HG02623 (cell line): ENCODE results near the gene DNAJB12.
"Not testable (repeated sequence)": the region's sequence is repeated elsewhere in the genome, so short reads cannot be mapped to it uniquely, and the experiment has no call there.

Experiments
- ATAC-seq: cut with Tn5 transposase; IDR thresholded peaks from one replicate; pipeline ENCODE4 v1.9.1; 2021; ENCODE audit warnings: moderate library complexity; ENCODE audit not compliant: unreplicated experiment

The DNAJB12 gene

DNA sequence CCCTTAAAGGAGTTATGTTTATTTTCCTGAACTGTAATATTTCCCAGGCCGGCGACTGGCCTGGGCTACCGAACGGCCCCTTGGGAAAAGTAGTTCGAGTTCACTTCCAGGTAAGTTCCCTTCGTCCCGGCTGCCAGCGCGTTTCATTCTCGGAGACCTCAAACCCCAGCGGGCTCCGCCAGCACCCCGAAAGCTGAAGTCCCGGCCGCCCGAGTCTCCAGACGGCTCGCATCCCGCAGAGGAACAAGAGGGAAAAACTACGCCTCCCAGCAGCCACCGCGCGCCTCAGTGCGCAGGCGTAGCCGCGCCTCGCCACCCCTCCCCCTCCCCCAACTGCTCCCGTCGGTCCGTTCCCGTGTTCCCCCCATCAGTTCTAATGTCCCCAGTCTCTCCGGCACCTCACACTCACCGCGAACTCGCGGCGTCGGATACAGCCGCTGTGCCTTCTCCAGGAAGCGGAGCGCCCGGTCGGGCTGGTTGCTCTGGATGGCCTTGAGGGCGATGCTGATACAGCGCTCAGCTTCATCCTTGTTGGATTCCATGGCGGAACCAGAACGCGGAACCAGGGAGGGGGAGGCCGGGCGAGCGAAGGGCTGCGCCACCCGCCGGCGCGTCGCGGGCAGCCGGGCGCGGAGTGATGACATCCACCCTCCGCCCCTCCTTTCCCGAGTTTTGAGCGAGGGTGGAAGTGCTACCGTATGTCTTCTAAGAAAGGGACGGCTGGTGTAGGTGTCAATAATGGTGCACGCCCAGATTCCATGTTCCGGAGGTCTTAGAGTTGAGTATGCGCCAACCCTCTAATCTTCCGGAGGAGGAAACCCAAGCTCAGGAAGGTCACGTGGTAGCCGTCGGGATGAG is at the start of gene DNAJB12:
TSS of gene DNAJB12 (minus strand) at position 564 of the 858 bp plus-strand sequence. CDS start at position 542, 22 bp downstream.
- ATAC-seq, result peak; percentile 71

DNA sequence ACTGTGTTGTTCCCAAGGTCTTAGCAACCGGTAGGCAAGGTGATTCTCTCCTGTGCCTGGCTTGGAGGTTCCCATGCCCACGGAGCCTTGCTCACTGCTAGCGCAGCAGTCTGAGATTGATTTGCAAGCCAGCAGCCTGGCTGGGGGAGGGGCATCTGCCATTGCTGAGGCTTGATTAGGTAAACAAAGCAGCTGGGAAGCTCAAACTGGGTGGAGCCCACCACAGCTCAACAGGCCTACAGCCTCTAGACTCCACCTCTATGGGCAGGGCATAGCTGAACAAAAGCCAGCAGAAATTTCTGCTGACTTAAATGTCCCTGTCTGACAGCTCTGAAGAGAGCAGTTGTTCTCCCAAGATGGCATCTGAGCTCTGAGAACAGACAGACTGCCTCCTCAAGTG is 40.9 kb upstream of the DNAJB12 start:
- ATAC-seq, result not testable (repeated sequence)

DNA sequence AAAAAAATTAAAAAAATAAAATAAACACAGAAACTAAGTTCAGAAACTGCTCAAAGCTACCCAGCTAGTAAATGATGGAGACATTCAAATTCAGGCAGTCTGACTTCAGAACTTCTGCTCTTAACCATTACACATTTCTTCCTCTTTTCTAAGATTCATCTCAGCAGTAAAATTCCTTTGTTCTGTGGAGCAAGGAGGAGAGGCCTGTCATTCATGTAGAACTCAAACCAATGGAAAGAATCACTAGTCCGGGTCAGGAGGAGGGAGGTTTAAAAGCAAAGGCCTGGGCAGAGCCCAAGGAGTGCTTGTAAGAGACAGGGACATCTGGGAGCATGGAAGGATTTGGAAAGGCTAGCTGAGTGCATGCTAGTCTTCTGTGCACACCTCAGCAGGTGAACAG is 37.9 kb upstream of the DNAJB12 start:
- ATAC-seq, result no peak

DNA sequence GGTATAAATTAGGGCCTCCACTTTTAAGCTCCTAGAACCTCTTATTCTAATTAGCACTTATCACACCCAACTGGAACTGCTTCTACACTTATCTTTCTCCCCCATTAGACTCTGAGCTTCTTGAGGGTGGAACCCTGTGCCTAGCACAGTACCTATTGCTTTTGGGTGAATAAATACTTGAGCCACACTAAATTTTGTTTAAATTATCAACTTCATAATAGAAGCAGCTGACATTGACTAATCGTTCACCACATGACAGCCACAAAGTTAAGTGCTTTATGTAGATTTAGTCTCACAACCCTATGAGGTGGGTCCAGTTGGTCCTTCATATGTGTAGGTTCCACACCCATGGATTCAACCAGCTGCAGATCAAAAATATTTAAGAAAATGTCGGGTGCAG is 36.0 kb upstream of the DNAJB12 start:
- no peak for ATAC-seq

DNA sequence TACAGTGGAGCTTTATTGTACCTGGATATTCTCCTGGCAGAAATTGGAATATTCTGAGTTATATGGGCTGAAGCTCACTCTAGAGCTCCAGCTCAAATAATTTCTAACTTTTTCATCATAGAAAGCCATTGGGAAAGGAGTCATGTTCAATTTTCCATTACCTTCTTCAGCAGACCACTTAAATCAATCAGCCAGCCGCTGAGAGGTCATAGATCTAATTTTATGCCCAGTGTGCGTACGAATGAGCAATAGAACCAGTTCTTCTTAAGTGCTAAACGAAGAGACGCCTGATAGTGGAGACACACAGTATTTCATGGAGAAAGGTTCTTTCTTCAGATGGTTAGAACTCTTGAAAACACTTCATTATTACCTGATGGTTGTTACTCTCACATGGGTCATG is 35.0 kb upstream of the DNAJB12 start:
- ATAC-seq, result no peak

DNA sequence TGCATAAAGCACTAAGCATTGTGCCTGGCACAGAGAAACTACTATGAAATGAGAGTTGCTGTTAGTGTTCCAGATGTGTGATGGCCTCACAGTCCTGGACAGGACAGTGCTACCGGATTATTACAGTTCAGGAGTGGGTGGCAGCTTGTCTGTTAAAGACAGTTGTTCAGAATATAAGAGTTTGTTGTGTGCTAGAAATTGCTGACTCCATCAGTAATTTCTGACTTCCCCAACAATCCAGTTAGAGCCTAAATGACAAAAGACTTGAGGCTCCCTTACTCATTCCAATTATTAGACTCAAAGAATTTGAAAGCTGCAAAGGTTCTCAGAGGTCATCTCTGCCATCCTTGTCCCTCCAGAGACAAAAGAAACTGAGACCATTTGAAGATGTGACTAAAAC is 34.3 kb upstream of the DNAJB12 start:
- ATAC-seq, result no peak

DNA sequence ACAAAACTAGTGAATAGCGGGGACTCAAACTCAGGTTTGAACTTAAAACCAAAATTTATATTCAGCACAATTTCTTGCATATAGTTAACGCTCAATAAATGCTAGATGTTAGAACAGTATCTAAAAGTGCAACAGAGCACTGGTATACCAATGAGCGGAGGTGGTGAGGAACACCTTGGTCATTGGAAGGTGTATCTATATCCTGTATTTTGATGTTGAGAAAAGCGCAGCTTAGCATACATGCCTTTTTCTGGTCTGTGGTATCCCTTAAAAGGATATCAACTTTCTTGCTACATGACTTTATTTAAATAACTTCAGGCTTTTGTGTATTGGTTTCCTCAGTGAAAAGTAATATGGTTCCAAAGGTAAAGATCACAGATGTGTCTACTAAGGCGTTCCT is 33.3 kb upstream of the DNAJB12 start:
- no peak for ATAC-seq

DNA sequence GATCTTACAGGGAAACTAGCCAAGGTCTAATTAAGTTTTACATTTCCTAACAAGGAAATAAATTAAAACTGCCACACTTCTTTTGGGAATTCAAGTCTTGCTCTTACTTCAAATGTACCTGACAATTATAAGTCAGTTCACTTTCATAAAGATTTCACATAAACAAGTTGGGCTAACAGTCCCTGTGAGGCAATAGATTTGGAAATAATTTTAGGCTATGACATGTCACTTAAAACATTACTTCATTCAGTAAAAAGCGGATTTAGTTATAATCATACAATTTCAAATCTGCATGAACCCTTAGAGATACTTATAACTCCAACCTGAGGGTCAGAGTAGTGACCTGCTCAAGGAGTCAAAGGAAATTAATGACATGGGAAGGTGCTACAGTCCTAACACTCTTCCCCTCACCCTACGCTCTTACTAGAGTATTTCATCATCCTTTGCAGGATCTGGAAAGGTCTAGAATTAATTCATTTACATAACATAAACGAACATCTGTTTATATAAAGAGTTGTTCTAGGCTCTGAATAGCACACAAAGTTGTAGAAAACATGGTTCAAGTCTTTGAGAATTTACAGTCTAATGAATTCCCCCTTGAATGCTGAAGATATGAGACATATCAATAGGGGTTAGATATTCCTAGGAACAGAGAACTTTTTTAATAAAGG is 32.3 kb upstream of the DNAJB12 start:
- no peak for ATAC-seq

DNA sequence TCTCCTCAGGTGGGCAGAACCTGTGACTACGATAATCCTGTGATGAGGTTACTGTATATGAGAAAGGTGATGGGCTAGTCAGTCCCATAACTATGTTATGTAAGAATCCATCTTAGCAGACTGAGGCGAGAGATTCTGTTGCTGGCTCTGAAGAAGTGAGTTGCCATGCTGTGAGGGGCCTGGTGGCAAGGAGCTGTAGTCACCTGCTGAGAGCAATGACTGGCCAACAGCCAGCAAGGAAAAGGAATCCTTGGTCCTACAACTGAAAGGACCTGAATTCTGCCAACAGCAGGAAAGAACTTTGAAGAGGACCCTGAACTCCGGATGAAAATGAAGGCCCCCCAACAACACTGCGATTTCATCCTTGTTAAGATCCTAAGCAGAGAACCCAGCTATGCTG is 31.0 kb upstream of the DNAJB12 start:
- no peak for ATAC-seq

DNA sequence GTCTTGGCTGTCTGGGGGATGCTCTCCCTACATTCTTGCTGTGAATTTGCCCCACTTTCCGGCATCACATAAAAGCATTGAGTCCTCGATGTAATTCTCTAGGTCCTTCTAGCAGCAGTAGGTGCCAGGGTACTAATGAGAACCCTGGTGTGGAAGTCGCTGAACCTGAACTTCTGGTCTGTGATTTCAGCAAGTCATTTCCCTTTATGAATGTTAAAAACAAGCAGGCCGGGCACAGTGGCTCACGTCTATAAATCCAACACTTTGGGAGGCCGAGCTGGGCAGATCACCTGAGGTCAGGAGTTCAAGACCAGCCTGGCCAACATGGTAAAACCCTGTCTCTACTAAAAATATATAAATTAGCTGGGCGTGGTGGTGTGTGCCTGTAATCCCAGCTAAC is 30.3 kb upstream of the DNAJB12 start:
- ATAC-seq, result not testable (repeated sequence)

DNA sequence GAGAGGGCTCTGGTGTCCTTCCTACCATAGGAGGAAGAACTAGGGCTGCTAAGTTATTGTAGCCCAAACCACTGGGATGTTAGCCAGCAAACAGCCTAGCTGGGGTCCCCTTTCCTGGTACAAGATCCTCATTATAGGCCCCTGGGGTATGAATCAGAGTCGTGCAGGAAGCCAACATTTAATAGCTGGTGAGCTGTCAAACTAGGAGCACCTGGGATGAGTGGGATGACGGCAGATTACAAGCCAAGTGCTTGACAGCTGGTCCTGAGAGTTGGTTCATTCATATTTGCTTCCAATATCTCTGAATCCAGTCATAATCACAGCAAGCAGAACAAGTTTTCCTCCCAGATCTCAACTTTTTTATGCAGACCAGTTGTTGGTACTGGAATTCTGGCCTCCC is 25.1 kb upstream of the DNAJB12 start:
- ATAC-seq, result no peak

DNA sequence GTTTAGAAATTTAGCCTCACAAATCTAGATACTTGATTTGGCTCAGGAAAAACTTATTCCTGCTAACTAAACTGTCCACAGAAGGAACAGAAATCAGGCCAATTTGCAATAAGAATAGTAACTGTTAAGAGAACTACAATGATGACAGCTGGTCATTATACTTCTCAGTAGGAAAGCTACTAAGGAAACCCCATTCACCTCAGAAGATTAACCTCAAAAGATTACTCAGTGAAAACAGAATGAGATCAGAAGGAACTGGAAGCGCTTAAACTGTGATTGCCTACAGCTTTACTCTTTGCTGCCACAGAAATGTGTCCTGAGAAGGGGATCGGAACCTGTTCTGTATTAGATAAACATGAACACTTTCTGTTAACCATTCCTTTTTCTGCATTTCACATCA is 24.3 kb upstream of the DNAJB12 start:
- ATAC-seq, result no peak

DNA sequence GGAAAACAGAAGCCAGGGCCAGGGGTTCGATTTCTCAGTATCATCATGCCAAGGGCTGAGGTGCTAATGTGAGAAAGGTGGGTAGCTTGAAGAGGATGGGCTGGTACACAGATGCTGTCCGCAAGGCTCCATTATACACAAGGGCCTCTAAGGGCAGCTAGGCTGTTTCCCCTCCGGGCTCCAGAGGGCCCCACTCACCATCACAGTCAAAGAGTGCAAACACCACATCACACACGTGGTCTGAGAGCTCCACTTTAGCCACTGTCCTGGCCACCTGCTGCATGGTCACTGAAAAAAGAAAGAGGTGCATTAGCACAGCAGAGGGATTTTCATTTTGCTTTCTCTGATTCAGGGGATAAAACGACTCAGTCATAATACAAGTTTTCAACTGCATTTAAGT is 20.9 kb upstream of the DNAJB12 start:
- ATAC-seq, result no peak

DNA sequence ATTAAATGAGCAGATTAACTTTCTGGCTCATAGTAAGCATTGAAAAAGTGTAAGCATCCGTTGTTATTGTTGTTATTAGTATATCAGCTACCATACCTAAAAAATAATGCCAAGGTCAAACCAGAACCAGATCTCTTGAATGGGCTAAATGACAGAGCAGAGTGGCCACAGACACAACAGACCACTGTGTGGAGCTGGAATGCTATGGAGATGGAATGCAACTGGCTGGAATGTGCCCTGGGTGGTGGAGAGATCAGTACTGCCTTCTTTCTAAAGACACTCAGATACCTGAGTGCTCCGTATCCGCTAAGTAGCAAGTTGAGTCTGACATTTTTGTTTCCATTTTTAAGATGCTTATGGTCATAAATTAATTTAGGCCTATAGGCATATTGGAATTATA is 20.5 kb upstream of the DNAJB12 start:
- ATAC-seq, result no peak

DNA sequence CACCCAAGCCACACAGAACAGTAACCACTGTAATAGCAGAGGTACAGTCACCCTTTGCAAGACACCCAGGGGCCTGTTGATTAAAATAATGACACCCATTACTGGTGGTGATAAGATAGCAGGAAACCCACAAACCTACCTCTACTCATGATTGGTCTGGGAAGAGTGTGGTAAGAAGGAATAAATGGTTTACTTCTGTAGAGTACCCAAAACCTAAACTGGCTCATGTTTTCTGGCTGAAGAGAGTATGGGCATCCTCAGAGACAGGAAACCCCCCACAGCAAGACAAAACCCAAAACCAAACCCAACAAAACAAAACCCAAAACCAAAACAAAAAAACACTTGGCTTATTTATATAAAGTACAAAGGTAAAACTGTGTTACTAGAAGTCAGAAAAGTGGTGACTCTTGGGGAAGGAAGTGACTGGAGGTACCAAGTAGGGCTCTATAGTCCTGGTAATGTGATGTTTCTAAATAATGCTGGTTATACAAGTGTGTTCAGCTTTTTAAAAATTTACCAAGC is 15.5 kb upstream of the DNAJB12 start:
- no peak for ATAC-seq

DNA sequence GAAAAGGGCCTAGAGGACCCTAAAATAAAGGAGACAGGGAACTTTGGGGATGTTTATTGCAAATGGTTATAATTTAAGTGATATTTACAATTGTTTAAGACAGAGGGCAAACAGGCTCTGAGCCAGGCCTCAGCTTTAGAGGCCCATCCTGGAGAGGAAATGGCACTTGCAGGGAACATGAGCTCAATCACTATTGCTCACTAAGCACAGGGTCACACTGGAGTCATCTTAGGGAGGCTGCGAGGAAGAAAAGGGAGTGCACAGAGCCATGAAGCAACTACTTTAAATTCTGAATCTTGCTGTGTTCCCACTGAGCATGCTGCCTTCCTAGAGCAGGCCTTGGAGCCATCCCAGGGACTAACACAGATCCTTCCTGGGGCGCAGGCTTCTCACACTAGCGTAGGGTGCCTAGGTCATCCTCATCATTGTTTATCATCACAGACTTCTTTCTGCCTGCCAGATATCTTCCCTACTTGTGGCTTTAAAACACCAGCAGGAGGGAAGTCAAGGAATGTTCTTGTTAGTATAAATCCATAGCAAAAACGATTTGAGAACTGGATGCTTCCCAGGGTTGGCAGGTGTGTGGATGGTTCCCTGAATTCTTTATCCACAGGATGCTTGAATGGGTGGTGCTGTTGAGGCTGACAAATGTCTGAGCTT is 12.7 kb upstream of the DNAJB12 start:
- no peak for ATAC-seq

DNA sequence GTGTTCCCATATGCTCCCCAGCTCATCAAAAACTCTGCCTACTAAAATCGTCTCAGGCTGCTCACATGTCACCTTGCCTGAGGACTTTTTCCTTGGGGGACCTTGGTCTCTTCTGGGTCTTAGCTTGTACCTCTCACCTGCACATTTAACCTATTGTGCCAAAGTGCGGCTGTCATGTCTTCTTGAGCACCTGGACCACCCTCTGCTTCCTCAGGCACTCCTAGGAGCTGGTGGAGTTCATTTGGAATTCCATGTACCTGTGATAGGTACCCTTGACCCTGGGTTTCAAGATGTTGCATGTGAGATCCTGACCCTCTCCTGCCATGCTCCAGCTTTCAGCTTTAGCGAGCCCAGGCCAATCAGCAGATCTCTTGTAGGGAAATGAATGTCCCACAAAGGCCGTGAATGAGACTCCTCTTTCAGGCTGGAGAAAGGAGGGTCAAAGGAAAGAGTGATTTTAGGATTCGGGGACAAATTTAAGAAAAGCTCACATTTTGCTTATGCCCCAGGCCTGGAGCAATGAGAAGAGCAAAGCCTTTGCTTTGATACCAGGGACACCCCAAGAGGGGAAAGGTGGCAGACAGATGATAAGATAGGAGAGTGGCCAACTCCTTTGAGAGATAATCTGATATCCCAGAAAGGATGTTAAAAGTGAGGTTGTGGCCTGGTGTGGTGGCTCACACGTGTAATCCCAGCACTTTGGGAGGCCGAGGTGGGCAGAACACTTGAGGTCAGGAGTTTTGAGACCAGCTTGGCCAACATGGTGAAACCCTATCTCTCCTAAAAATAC is 10.6 kb upstream of the DNAJB12 start:
- ATAC-seq, result no peak

DNA sequence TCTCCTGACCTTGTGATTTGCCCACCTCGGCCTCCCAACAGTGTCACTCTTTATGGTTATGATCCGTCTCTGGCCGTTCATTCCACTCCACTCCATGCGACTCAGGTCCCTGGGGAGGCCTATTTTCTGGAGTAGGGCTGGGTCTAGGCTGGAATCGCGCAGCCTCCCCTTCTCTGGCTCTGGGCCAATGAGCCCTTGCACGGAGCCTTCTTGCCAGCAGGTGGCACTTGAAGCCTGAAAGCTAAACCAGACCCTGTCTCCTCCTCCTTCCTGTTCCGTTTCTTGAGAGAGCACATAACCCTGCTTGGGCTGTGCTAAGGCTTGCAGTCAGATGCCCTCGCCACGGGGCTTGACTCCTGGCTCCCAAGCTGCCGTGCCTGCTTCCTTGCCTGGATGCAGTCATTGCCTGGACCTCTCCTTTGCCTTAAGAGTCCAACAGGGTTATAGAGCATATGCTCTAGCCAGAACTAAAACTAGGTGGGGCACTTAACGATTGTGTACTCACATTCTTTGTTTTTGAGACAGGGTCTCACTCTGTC is 9.6 kb upstream of the DNAJB12 start:
- ATAC-seq, result peak; percentile 83

DNA sequence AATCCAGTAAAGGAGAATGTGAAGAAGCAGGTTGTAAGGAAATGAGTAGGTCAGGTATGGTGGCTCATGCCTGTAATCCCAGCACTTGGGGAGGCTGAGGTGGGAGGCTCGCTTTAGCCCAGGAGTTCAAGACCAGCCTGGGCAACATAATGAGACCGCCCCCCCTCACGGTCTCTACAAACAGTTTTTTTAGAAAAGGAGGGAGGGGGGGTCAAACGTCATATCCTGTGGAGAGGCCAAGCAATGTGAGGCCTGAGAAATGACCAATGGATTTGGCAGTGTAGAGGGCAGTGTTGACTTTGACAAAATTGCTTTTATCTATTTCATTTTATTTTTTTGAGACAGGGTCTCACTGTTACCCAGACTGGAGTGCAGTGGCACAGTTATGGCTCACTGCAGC is 2.3 kb upstream of the DNAJB12 start:
- ATAC-seq, result no peak

DNA sequence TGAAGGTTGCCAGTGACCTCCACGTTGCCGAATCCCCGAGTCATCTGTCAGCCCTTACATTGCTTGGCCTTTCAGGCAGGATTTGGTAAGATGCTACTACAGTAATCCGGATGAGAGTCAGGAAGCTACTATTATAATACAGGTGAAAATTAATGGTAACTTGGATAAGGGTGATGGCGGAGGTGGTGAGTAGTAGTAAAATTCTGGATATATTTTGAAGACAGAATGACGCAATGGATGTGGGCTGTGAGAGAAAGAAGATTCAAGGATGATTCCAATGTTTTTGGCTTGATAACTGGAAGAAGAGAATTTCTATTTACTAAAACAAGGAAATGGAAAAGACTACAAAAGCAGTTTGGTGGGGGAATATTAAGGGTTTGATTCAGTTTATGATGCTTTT is 1.4 kb upstream of the DNAJB12 start:
- no peak for ATAC-seq

DNA sequence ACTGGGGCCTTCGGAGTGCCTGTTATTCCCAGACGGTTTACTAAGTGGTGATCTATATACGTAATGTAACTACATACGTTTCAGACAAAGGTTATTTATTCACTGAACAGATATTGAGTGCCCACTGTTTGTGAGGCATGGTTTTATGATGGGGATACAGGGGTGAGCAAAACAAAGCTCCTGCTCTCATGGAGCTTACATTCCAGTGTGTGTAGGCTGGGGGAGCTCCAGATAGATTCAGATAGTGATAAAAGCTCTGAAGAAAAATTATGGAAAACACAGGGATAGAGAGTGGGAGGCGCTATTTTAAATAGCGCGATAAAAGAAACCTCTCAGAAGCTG is 466 bp upstream of the DNAJB12 start:
- no peak for ATAC-seq
